Measurements from ENCODE around the gene PRRT4. TPM values are rescaled to one million over a fixed set of nuclear protein-coding genes. Genes with fewer than 3 reads are reported as not detected.

PRRT4 gene
- total and polyA plus RNA-seq, 5 donors from 2014 or later: 0.06 to 0.42 TPM; not detected in 3

- Mint-ChIP-seq H3K27ac (no peak overlapping the region), H3K4me3 (peak overlapping the region in 3 of 4 donors; percentile 22 to 47 (median 32)), H3K27me3 (peaks cover 54% of the 10 kb centered on the region), H3K9me3 (peaks cover 0 to 5% (median 0%) of the 10 kb centered on the region in 7 donors), H3K4me1 (peaks cover 0 to 11% (median 7%) of the 10 kb centered on the region in 4 donors), H3K36me3 (no peaks in the 10 kb centered on the region)
- peaks cover 14% of the 10 kb centered on the region for H3K4me1 ChIP-seq (ENCODE audit: control insufficient read depth, insufficient read depth, low read length, poor library complexity, severe bottlenecking)
- no peak overlapping the region for H3K4me3 ChIP-seq (ENCODE audit: low read depth, low read length)
- H3K27me3 ChIP-seq (ENCODE audit: control insufficient read depth, insufficient read depth, low read length): peaks cover 18% of the 10 kb centered on the region
- H3K36me3 ChIP-seq (ENCODE audit: control insufficient read depth, insufficient read depth, low read length): no peaks in the 10 kb centered on the region
- no peaks in the 10 kb centered on the region for H3K9me3 ChIP-seq (ENCODE audit: control insufficient read depth in 2 of 2, low read length in 2 of 2)
- ATAC-seq (ENCODE audit: low read depth in 2 of 2) (no peak), DNase-seq (no peak)
- no peak overlapping the region for H3K27ac ChIP-seq (ENCODE audit: insufficient read depth, low read length, poor library complexity, severe bottlenecking)
These were observed 7.9 kb downstream of the PRRT4 start for GRCh38 chr7:128353610-128354009.

GRCh38 chr7:128353189-128353588 lies 8.3 kb downstream of the PRRT4 start:
- ATAC-seq (ENCODE audit: low read depth in 2 of 2) (no peak), DNase-seq (no peak)
- Mint-ChIP-seq H3K36me3 (no peaks in the 10 kb centered on the region), H3K4me1 (peaks cover 0 to 11% (median 7%) of the 10 kb centered on the region in 4 donors), H3K9me3 (peaks cover 0 to 6% (median 0%) of the 10 kb centered on the region in 7 donors), H3K27me3 (peaks cover 57% of the 10 kb centered on the region), H3K4me3 (peak overlapping the region; percentile 12 to 67 (median 27)), H3K27ac (no peak overlapping the region)
- no peaks in the 10 kb centered on the region for H3K9me3 ChIP-seq (ENCODE audit: control insufficient read depth in 2 of 2, low read length in 2 of 2)
- H3K27me3 ChIP-seq (ENCODE audit: control insufficient read depth, insufficient read depth, low read length): peaks cover 17% of the 10 kb centered on the region
- no peak overlapping the region for H3K4me3 ChIP-seq (ENCODE audit: low read depth, low read length)
- H3K4me1 ChIP-seq (ENCODE audit: control insufficient read depth, insufficient read depth, low read length, poor library complexity, severe bottlenecking): peaks cover 14% of the 10 kb centered on the region
- H3K36me3 ChIP-seq (ENCODE audit: control insufficient read depth, insufficient read depth, low read length): no peaks in the 10 kb centered on the region
- no peak overlapping the region for H3K27ac ChIP-seq (ENCODE audit: insufficient read depth, low read length, poor library complexity, severe bottlenecking)

- ATAC-seq (ENCODE audit: low read depth in 2 of 2) (no peak), DNase-seq (no peak)
- H3K4me3 Mint-ChIP-seq: peak overlapping the region in 2 of 4 donors; percentile 32 to 67
- Histone ChIP-seq H3K27me3 (ENCODE audit: control insufficient read depth, insufficient read depth, low read length) (peaks cover 15% of the 10 kb centered on the region), H3K4me1 (ENCODE audit: control insufficient read depth, insufficient read depth, low read length, poor library complexity, severe bottlenecking) (peaks cover 14% of the 10 kb centered on the region), H3K36me3 (ENCODE audit: control insufficient read depth, insufficient read depth, low read length) (no peaks in the 10 kb centered on the region), H3K9me3 (ENCODE audit: control insufficient read depth in 2 of 2, low read length in 2 of 2) (no peaks in the 10 kb centered on the region), H3K27ac (ENCODE audit: insufficient read depth, low read length, poor library complexity, severe bottlenecking) (no peak overlapping the region), H3K4me3 (ENCODE audit: low read depth, low read length) (no peak overlapping the region)
- peak overlapping the region in 1 of 3 donors; percentile 50 for H3K27ac Mint-ChIP-seq
- H3K9me3 Mint-ChIP-seq: peaks cover 0 to 6% (median 0%) of the 10 kb centered on the region in 7 donors
- no peaks in the 10 kb centered on the region for H3K36me3 Mint-ChIP-seq
- H3K4me1 Mint-ChIP-seq: peaks cover 0 to 11% (median 7%) of the 10 kb centered on the region in 4 donors
- peaks cover 55% of the 10 kb centered on the region for H3K27me3 Mint-ChIP-seq
These were observed 8.9 kb downstream of the PRRT4 start for GRCh38 chr7:128352636-128353035.

- H3K4me3 ChIP-seq (ENCODE audit: low read depth, low read length): no peak overlapping the region
- H3K36me3 ChIP-seq (ENCODE audit: control insufficient read depth, insufficient read depth, low read length): no peaks in the 10 kb centered on the region
- H3K4me1 ChIP-seq (ENCODE audit: control insufficient read depth, insufficient read depth, low read length, poor library complexity, severe bottlenecking): peaks cover 14% of the 10 kb centered on the region
- no peaks in the 10 kb centered on the region for H3K36me3 Mint-ChIP-seq
- DNase-seq (peak in 1 of 3 donors; percentile 12), ATAC-seq (ENCODE audit: low read depth in 2 of 2) (peak; percentile 19 to 28)
- H3K9me3 ChIP-seq (ENCODE audit: control insufficient read depth in 2 of 2, low read length in 2 of 2): no peaks in the 10 kb centered on the region
- H3K27me3 ChIP-seq (ENCODE audit: control insufficient read depth, insufficient read depth, low read length): peaks cover 18% of the 10 kb centered on the region
- H3K27ac Mint-ChIP-seq: no peak overlapping the region
- H3K4me3 Mint-ChIP-seq: no peak overlapping the region
- H3K9me3 Mint-ChIP-seq: peaks cover 0 to 6% (median 0%) of the 10 kb centered on the region in 7 donors
- peaks cover 0 to 11% (median 7%) of the 10 kb centered on the region in 4 donors for H3K4me1 Mint-ChIP-seq
- peaks cover 55% of the 10 kb centered on the region for H3K27me3 Mint-ChIP-seq
- H3K27ac ChIP-seq (ENCODE audit: insufficient read depth, low read length, poor library complexity, severe bottlenecking): no peak overlapping the region
These were observed 9.3 kb downstream of the PRRT4 start for GRCh38 chr7:128352153-128352537.

- no peak overlapping the region for H3K27ac Mint-ChIP-seq
- H3K36me3 Mint-ChIP-seq: no peaks in the 10 kb centered on the region
- H3K36me3 ChIP-seq (ENCODE audit: control insufficient read depth, insufficient read depth, low read length): no peaks in the 10 kb centered on the region
- no peak overlapping the region for H3K4me3 ChIP-seq (ENCODE audit: low read depth, low read length)
- peaks cover 55% of the 10 kb centered on the region for H3K27me3 Mint-ChIP-seq
- DNase-seq: peak in 2 of 3 donors; percentile 13 to 39
- peaks cover 14% of the 10 kb centered on the region for H3K4me1 ChIP-seq (ENCODE audit: control insufficient read depth, insufficient read depth, low read length, poor library complexity, severe bottlenecking)
- no peak overlapping the region for H3K27ac ChIP-seq (ENCODE audit: insufficient read depth, low read length, poor library complexity, severe bottlenecking)
- H3K4me1 Mint-ChIP-seq: peaks cover 0 to 11% (median 7%) of the 10 kb centered on the region in 4 donors
- no peaks in the 10 kb centered on the region for H3K9me3 ChIP-seq (ENCODE audit: control insufficient read depth in 2 of 2, low read length in 2 of 2)
- peaks cover 0 to 6% (median 0%) of the 10 kb centered on the region in 7 donors for H3K9me3 Mint-ChIP-seq
- peaks cover 18% of the 10 kb centered on the region for H3K27me3 ChIP-seq (ENCODE audit: control insufficient read depth, insufficient read depth, low read length)
- peak; percentile 35 to 59 for ATAC-seq (ENCODE audit: low read depth in 2 of 2)
- H3K4me3 Mint-ChIP-seq: peak overlapping the region in 3 of 4 donors; percentile 41 to 64 (median 63)
These were observed 10.0 kb downstream of the PRRT4 start for GRCh38 chr7:128351296-128352152.

GRCh38 chr7:128350708-128351295 lies 10.7 kb downstream of the PRRT4 start:
- Mint-ChIP-seq H3K27ac (no peak overlapping the region), H3K4me3 (peak overlapping the region in 3 of 4 donors; percentile 41 to 64 (median 63)), H3K9me3 (peaks cover 0 to 6% (median 0%) of the 10 kb centered on the region in 7 donors), H3K4me1 (peaks cover 0 to 11% (median 7%) of the 10 kb centered on the region in 4 donors), H3K36me3 (no peaks in the 10 kb centered on the region), H3K27me3 (peaks cover 50% of the 10 kb centered on the region)
- Histone ChIP-seq H3K9me3 (ENCODE audit: control insufficient read depth in 2 of 2, low read length in 2 of 2) (no peaks in the 10 kb centered on the region), H3K4me3 (ENCODE audit: low read depth, low read length) (no peak overlapping the region), H3K4me1 (ENCODE audit: control insufficient read depth, insufficient read depth, low read length, poor library complexity, severe bottlenecking) (peaks cover 14% of the 10 kb centered on the region), H3K27ac (ENCODE audit: insufficient read depth, low read length, poor library complexity, severe bottlenecking) (no peak overlapping the region), H3K36me3 (ENCODE audit: control insufficient read depth, insufficient read depth, low read length) (no peaks in the 10 kb centered on the region), H3K27me3 (ENCODE audit: control insufficient read depth, insufficient read depth, low read length) (peaks cover 18% of the 10 kb centered on the region)
- DNase-seq (no peak), ATAC-seq (ENCODE audit: low read depth in 2 of 2) (no peak)

- peaks cover 14% of the 10 kb centered on the region for H3K4me1 ChIP-seq (ENCODE audit: control insufficient read depth, insufficient read depth, low read length, poor library complexity, severe bottlenecking)
- Mint-ChIP-seq H3K27me3 (peaks cover 42% of the 10 kb centered on the region), H3K27ac (no peak overlapping the region), H3K4me3 (peak overlapping the region in 1 of 4 donors; percentile 14), H3K36me3 (no peaks in the 10 kb centered on the region), H3K9me3 (peaks cover 0 to 6% (median 0%) of the 10 kb centered on the region in 7 donors), H3K4me1 (peaks cover 0 to 10% (median 4%) of the 10 kb centered on the region in 4 donors)
- H3K9me3 ChIP-seq (ENCODE audit: control insufficient read depth in 2 of 2, low read length in 2 of 2): no peaks in the 10 kb centered on the region
- no peaks in the 10 kb centered on the region for H3K36me3 ChIP-seq (ENCODE audit: control insufficient read depth, insufficient read depth, low read length)
- ATAC-seq (ENCODE audit: low read depth in 2 of 2) (no peak), DNase-seq (no peak)
- no peak overlapping the region for H3K27ac ChIP-seq (ENCODE audit: insufficient read depth, low read length, poor library complexity, severe bottlenecking)
- H3K4me3 ChIP-seq (ENCODE audit: low read depth, low read length): no peak overlapping the region
- H3K27me3 ChIP-seq (ENCODE audit: control insufficient read depth, insufficient read depth, low read length): peaks cover 15% of the 10 kb centered on the region
These were observed 12.0 kb downstream of the PRRT4 start for GRCh38 chr7:128349466-128349825.

All from CD4-positive, CD25-positive, alpha-beta regulatory T cell (primary cell).